GM23338 (cell line): ENCODE measurements around the gene ELMO2. TPM values are rescaled to one million over a fixed set of nuclear protein-coding genes. Genes with fewer than 3 reads are reported as not detected.

Source experiments
- ATAC-seq: fragments of 200-7000 bp; cut with Tn5 transposase; 3 replicates; pipeline ENCODE4 v1.9.1; 2020
- DNase-seq: peaks from one replicate; pipeline ENCODE4 v3.0.0-alpha.2; 2015; ENCODE audit warnings: low spot score
- H2AFZ ChIP-seq: fragments of 200-600 bp; sonication (generic); 2 replicates; pipeline ENCODE4 v1.8.0; 2016; ENCODE audit warnings: antibody characterized with exemption, mild to moderate bottlenecking, moderate library complexity
- H3F3A ChIP-seq: fragments of 200-600 bp; sonication (generic); replicated peaks from 2 replicates; pipeline ENCODE4 v1.8.0; 2017; ENCODE audit warnings: antibody characterized with exemption, mixed run types, low read depth
- H3K27ac ChIP-seq: fragments of 200-600 bp; sonication (generic); 2 replicates; pipeline ENCODE4 v1.6.1; 2016; ENCODE audit warnings: low read depth
- H3K27me3 ChIP-seq: fragments of 200-600 bp; sonication (generic); 2 replicates; pipeline ENCODE4 v1.8.0; 2016; ENCODE audit warnings: mild to moderate bottlenecking, mixed run types, moderate library complexity; ENCODE audit not compliant: insufficient read depth
- H3K36me3 ChIP-seq: fragments of 200-600 bp; sonication (generic); 2 replicates; pipeline ENCODE4 v1.8.0; 2016; ENCODE audit warnings: mild to moderate bottlenecking; ENCODE audit not compliant: insufficient read depth
- H3K4me1 ChIP-seq: fragments of 200-600 bp; sonication (generic); 2 replicates; pipeline ENCODE4 v1.8.0; 2016; ENCODE audit warnings: mild to moderate bottlenecking, moderate library complexity; ENCODE audit not compliant: insufficient read depth
- H3K4me2 ChIP-seq: fragments of 200-600 bp; sonication (generic); 2 replicates; pipeline ENCODE4 v1.7.1; 2017; ENCODE audit warnings: mixed run types
- H3K4me3 ChIP-seq: fragments of 200-600 bp; sonication (generic); 2 replicates; pipeline ENCODE4 v1.6.1; 2016; ENCODE audit warnings: mixed run types
- H3K79me2 ChIP-seq: fragments of 200-600 bp; sonication (generic); replicated peaks from 2 replicates; pipeline ENCODE4 v1.8.0; 2017; ENCODE audit warnings: mild to moderate bottlenecking; ENCODE audit not compliant: insufficient read depth
- H3K9me2 ChIP-seq: fragments of 200-600 bp; sonication (generic); 2 replicates; pipeline ENCODE4 v1.8.0; 2017; ENCODE audit not compliant: insufficient read depth
- H4K20me1 ChIP-seq: fragments of 200-600 bp; sonication (generic); replicated peaks from 2 replicates; pipeline ENCODE4 v1.8.0; 2017; ENCODE audit warnings: mild to moderate bottlenecking; ENCODE audit not compliant: insufficient read depth
- H3K27ac Mint-ChIP-seq: 2 replicates; pipeline ENCODE4 v1.8.0; 2020; ENCODE audit warnings: inconsistent platforms, mild to moderate bottlenecking, moderate library complexity, mixed read lengths
- H3K27me3 Mint-ChIP-seq: 3 replicates; pipeline ENCODE4 v1.8.0; 2022; ENCODE audit warnings: low read depth, mild to moderate bottlenecking, moderate library complexity, mixed read lengths, inconsistent platforms; ENCODE audit not compliant: insufficient read depth, poor library complexity
- H3K36me3 Mint-ChIP-seq: 3 replicates; pipeline ENCODE4 v1.8.0; 2021; ENCODE audit warnings: low read depth, mild to moderate bottlenecking, inconsistent platforms, moderate library complexity, mixed read lengths
- H3K4me1 Mint-ChIP-seq: 3 replicates; pipeline ENCODE4 v1.8.0; 2020; ENCODE audit warnings: mild to moderate bottlenecking, inconsistent platforms, mixed read lengths
- H3K4me3 Mint-ChIP-seq: 3 replicates; pipeline ENCODE4 v1.8.0; 2021; ENCODE audit warnings: moderate library complexity, mild to moderate bottlenecking, inconsistent platforms, mixed read lengths
- H3K9me3 Mint-ChIP-seq: 3 replicates; pipeline ENCODE4 v1.8.0; 2020; ENCODE audit warnings: moderate library complexity, mild to moderate bottlenecking, inconsistent platforms, mixed read lengths
- CREB1 ChIP-seq: fragments of 250-450 bp; sonication (Bioruptor Pico); IDR thresholded peaks from 2 replicates; pipeline ENCODE4 v1.5.0; 2020; ENCODE audit warnings: low read depth, mild to moderate bottlenecking, moderate library complexity
- EZH2 ChIP-seq: fragments of 200-600 bp; sonication (generic); IDR thresholded peaks from one replicate; pipeline ENCODE4 v1.8.0; 2017; ENCODE audit warnings: antibody characterized with exemption, mild to moderate bottlenecking, low read depth; ENCODE audit not compliant: unreplicated experiment
- JUNB ChIP-seq: IDR thresholded peaks from one replicate; pipeline ENCODE4 v1.6.1; 2016; ENCODE audit warnings: antibody characterized with exemption; ENCODE audit not compliant: unreplicated experiment
- NANOG ChIP-seq: IDR thresholded peaks from 2 replicates; pipeline ENCODE4 v1.6.1; 2016; ENCODE audit warnings: antibody characterized with exemption, borderline replicate concordance
- POLR2AphosphoS5 ChIP-seq: IDR thresholded peaks from 2 replicates; pipeline ENCODE4 v1.6.1; 2016; ENCODE audit warnings: antibody characterized with exemption, low read depth
- STAT1 ChIP-seq: IDR thresholded peaks from one replicate; pipeline ENCODE4 v1.6.1; 2016; ENCODE audit warnings: antibody characterized with exemption; ENCODE audit not compliant: unreplicated experiment
- ZNF114 ChIP-seq: fragments of 250-450 bp; sonication (Bioruptor Pico); IDR thresholded peaks from 2 replicates; pipeline ENCODE4 v1.5.0; 2020; ENCODE audit warnings: mild to moderate bottlenecking, moderate library complexity
- ZNF331 ChIP-seq: fragments of 250-450 bp; sonication (Bioruptor Pico); IDR thresholded peaks from 2 replicates; pipeline ENCODE4 v1.5.0; 2020; ENCODE audit warnings: low read depth, mild to moderate bottlenecking, moderate library complexity
- polyA plus RNA-seq: library from polyadenylated mRNA; unstranded; fragments of >200 nt; fragmentation: Nextera tagmentation; extraction: Ambion mirVana; gene quantifications from 2 replicates; pipeline ENCODE4 v1.2.1, GENCODE V29; 2016
- total RNA-seq: library from RNA; depleted of rRNA; stranded (reverse); fragments of >200 nt; shearing (Covaris generic); gene quantifications from 2 replicates; pipeline ENCODE4 v1.2.3, GENCODE V29; 2014
- TF ChIP-seq, protein P1 (sequence below): fragments of 250-450 bp; sonication (Bioruptor Pico); IDR thresholded peaks from 2 replicates; pipeline ENCODE4 v1.5.0; 2020; ENCODE audit warnings: mild to moderate bottlenecking, moderate library complexity
- TF ChIP-seq, protein P2 (sequence below), 2 experiments: fragments of 200-600 bp in 1 of 2; sonication (generic) in 1 of 2; conservative IDR thresholded peaks; 2 replicates each; pipeline versions ENCODE4 v1.5.1 to v1.6.1; 2016 to 2017; ENCODE audit warnings: antibody characterized with exemption in 2 of 2, low read depth in 2 of 2, mild to moderate bottlenecking in 2 of 2, moderate library complexity in 1 of 2
- TF ChIP-seq, protein P3 (sequence below): IDR thresholded peaks from one replicate; pipeline ENCODE4 v1.6.1; 2018; ENCODE audit warnings: antibody characterized with exemption; ENCODE audit not compliant: unreplicated experiment

The ELMO2 gene
- total and polyA plus RNA-seq, 2 experiments from 2014 or later: 15.1 to 44.1 TPM

DNA sequence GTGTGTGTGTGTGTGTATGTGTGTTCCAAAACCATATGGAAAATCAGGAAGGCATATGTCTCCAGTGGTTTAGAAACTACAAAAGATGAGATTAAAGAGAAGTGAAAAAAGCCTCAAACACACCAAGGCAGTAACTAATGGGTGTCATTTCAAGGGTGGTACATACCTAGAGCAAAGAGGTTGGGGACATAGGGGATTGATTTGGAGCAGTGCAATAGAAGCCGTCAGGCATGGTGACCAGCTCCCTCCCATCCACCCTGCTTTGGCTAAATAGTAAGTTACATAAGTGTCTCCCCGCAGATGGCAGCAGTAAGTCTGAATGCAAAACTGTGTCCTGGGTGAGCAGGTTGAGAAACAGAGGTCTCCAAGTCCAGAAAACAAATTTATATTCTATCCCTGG, 10.4 kb upstream of the ELMO2 start:
- no peaks in the 10 kb centered on the region for H3K79me2 ChIP-seq
- Mint-ChIP-seq H3K9me3 (no peaks in the 10 kb centered on the region), H3K4me1 (0 out of 3 replicates have a peak, but pooled peaks cover 2% of the 10 kb centered on the region), H3K4me3 (no peak overlapping the region), H3K27me3 (peaks cover 2% of the 10 kb centered on the region), H3K36me3 (no peaks in the 10 kb centered on the region), H3K27ac (no peak overlapping the region)
- no peak overlapping the region for H3K4me2 ChIP-seq
- no peaks in the 10 kb centered on the region for H3K9me2 ChIP-seq
- TF ChIP-seq NANOG: no peak
- TF ChIP-seq, protein P1, sequence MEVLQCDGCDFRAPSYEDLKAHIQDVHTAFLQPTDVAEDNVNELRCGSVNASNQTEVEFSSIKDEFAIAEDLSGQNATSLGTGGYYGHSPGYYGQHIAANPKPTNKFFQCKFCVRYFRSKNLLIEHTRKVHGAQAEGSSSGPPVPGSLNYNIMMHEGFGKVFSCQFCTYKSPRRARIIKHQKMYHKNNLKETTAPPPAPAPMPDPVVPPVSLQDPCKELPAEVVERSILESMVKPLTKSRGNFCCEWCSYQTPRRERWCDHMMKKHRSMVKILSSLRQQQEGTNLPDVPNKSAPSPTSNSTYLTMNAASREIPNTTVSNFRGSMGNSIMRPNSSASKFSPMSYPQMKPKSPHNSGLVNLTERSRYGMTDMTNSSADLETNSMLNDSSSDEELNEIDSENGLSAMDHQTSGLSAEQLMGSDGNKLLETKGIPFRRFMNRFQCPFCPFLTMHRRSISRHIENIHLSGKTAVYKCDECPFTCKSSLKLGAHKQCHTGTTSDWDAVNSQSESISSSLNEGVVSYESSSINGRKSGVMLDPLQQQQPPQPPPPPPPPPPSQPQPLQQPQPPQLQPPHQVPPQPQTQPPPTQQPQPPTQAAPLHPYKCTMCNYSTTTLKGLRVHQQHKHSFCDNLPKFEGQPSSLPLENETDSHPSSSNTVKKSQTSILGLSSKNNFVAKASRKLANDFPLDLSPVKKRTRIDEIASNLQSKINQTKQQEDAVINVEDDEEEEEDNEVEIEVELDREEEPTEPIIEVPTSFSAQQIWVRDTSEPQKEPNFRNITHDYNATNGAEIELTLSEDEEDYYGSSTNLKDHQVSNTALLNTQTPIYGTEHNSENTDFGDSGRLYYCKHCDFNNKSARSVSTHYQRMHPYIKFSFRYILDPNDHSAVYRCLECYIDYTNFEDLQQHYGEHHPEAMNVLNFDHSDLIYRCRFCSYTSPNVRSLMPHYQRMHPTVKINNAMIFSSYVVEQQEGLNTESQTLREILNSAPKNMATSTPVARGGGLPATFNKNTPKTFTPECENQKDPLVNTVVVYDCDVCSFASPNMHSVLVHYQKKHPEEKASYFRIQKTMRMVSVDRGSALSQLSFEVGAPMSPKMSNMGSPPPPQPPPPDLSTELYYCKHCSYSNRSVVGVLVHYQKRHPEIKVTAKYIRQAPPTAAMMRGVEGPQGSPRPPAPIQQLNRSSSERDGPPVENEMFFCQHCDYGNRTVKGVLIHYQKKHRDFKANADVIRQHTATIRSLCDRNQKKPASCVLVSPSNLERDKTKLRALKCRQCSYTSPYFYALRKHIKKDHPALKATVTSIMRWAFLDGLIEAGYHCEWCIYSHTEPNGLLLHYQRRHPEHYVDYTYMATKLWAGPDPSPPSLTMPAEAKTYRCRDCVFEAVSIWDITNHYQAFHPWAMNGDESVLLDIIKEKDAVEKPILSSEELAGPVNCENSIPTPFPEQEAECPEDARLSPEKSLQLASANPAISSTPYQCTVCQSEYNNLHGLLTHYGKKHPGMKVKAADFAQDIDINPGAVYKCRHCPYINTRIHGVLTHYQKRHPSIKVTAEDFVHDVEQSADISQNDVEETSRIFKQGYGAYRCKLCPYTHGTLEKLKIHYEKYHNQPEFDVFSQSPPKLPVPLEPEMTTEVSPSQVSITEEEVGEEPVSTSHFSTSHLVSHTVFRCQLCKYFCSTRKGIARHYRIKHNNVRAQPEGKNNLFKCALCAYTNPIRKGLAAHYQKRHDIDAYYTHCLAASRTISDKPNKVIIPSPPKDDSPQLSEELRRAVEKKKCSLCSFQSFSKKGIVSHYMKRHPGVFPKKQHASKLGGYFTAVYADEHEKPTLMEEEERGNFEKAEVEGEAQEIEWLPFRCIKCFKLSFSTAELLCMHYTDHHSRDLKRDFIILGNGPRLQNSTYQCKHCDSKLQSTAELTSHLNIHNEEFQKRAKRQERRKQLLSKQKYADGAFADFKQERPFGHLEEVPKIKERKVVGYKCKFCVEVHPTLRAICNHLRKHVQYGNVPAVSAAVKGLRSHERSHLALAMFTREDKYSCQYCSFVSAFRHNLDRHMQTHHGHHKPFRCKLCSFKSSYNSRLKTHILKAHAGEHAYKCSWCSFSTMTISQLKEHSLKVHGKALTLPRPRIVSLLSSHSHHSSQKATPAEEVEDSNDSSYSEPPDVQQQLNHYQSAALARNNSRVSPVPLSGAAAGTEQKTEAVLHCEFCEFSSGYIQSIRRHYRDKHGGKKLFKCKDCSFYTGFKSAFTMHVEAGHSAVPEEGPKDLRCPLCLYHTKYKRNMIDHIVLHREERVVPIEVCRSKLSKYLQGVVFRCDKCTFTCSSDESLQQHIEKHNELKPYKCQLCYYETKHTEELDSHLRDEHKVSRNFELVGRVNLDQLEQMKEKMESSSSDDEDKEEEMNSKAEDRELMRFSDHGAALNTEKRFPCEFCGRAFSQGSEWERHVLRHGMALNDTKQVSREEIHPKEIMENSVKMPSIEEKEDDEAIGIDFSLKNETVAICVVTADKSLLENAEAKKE (CRISPR knock-in tag): no peak
- no peak for TF ChIP-seq POLR2AphosphoS5
- TF ChIP-seq EZH2: no peak
- no peak overlapping the region for H2AFZ ChIP-seq
- H3K27me3 ChIP-seq: no peaks in the 10 kb centered on the region
- H3F3A ChIP-seq: no peaks in the 10 kb centered on the region
- no peaks in the 10 kb centered on the region; the same call in 1 of the 2 replicates for H4K20me1 ChIP-seq
- no peaks in the 10 kb centered on the region for H3K4me1 ChIP-seq
- no peak overlapping the region for H3K27ac ChIP-seq
- DNase-seq (no peak), ATAC-seq (no peak)
- H3K4me3 ChIP-seq: no peak overlapping the region
- no peaks in the 10 kb centered on the region for H3K36me3 ChIP-seq

DNA sequence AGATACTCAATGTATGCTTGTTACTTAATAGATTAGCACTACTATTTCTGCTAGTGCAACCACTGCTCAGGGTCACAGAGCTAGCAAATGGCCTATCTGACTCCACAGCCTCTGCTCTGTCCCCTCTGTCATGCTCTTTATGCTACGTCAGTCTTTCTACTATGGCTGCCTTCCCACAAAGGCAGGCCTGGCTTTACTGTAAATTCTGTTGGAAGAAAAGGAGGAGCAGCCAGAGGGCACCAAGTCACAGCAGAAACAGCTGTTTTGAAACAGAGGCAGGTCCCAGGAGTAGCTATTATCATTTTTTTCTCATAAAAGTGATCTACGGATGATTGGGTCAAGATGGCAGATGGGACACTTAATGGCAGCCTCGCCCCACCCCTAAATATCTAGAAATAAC, 10.0 kb upstream of the ELMO2 start:
- Histone ChIP-seq H3K4me2 (no peak overlapping the region), H3K4me1 (no peaks in the 10 kb centered on the region), H3K79me2 (no peaks in the 10 kb centered on the region), H3K27me3 (no peaks in the 10 kb centered on the region), H3F3A (no peaks in the 10 kb centered on the region), H3K9me2 (no peaks in the 10 kb centered on the region), H3K4me3 (no peak overlapping the region), H2AFZ (no peak overlapping the region), H3K27ac (no peak overlapping the region), H4K20me1 (no peaks in the 10 kb centered on the region; the same call in 1 of the 2 replicates), H3K36me3 (no peaks in the 10 kb centered on the region)
- Mint-ChIP-seq H3K27me3 (peaks cover 3% of the 10 kb centered on the region), H3K9me3 (no peaks in the 10 kb centered on the region), H3K36me3 (no peaks in the 10 kb centered on the region), H3K4me1 (0 out of 3 replicates have a peak, but pooled peaks cover 2% of the 10 kb centered on the region), H3K27ac (no peak overlapping the region), H3K4me3 (no peak overlapping the region)
- no peak for DNase-seq
- ATAC-seq: no peak
- no peak for TF ChIP-seq ZNF114 (CRISPR knock-in tag)
- TF ChIP-seq STAT1: no peak
- TF ChIP-seq, protein P2, sequence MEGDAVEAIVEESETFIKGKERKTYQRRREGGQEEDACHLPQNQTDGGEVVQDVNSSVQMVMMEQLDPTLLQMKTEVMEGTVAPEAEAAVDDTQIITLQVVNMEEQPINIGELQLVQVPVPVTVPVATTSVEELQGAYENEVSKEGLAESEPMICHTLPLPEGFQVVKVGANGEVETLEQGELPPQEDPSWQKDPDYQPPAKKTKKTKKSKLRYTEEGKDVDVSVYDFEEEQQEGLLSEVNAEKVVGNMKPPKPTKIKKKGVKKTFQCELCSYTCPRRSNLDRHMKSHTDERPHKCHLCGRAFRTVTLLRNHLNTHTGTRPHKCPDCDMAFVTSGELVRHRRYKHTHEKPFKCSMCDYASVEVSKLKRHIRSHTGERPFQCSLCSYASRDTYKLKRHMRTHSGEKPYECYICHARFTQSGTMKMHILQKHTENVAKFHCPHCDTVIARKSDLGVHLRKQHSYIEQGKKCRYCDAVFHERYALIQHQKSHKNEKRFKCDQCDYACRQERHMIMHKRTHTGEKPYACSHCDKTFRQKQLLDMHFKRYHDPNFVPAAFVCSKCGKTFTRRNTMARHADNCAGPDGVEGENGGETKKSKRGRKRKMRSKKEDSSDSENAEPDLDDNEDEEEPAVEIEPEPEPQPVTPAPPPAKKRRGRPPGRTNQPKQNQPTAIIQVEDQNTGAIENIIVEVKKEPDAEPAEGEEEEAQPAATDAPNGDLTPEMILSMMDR (conservative IDR thresholded peaks at IDR 0.05; ENCODE audit: low read depth in 2 of 2): 0 out of 4 replicates have a peak, but pooled peaks of 1 of the 2 experiments have one; percentile 20
- TF ChIP-seq NANOG: no peak
- TF ChIP-seq, protein P3, sequence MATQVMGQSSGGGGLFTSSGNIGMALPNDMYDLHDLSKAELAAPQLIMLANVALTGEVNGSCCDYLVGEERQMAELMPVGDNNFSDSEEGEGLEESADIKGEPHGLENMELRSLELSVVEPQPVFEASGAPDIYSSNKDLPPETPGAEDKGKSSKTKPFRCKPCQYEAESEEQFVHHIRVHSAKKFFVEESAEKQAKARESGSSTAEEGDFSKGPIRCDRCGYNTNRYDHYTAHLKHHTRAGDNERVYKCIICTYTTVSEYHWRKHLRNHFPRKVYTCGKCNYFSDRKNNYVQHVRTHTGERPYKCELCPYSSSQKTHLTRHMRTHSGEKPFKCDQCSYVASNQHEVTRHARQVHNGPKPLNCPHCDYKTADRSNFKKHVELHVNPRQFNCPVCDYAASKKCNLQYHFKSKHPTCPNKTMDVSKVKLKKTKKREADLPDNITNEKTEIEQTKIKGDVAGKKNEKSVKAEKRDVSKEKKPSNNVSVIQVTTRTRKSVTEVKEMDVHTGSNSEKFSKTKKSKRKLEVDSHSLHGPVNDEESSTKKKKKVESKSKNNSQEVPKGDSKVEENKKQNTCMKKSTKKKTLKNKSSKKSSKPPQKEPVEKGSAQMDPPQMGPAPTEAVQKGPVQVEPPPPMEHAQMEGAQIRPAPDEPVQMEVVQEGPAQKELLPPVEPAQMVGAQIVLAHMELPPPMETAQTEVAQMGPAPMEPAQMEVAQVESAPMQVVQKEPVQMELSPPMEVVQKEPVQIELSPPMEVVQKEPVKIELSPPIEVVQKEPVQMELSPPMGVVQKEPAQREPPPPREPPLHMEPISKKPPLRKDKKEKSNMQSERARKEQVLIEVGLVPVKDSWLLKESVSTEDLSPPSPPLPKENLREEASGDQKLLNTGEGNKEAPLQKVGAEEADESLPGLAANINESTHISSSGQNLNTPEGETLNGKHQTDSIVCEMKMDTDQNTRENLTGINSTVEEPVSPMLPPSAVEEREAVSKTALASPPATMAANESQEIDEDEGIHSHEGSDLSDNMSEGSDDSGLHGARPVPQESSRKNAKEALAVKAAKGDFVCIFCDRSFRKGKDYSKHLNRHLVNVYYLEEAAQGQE: no peak
- TF ChIP-seq CREB1 (CRISPR knock-in tag): no peak
- no peak for TF ChIP-seq JUNB
- TF ChIP-seq ZNF331 (CRISPR knock-in tag): no peak
